K562 (cell line): Measurements from ENCODE around the gene SIRT2. TPM values are rescaled to one million over a fixed set of nuclear protein-coding genes. Genes with fewer than 3 reads are reported as not detected.
A peak's percentile ranks its signal among the peaks of the same experiment; 100 is the strongest.

ENCODE experiments used
- BMI1 ChIP-seq: fragments of 150-350 bp; IDR thresholded peaks from 2 replicates; pipeline ENCODE4 v1.6.1; 2014; ENCODE audit warnings: low read length
- CEBPG ChIP-seq, 3 experiments: fragments of 200-800 bp in 1 of 3; sonication (Bioruptor generic) in 1 of 3; sonication (generic) in 1 of 3; formaldehyde crosslinking in 1 of 3; IDR thresholded peaks in 2 of 3; conservative IDR thresholded peaks in 1 of 3; 2 replicates each; pipeline versions ENCODE4 v1.6.1 to v1.8.0; 2016 to 2022; ENCODE audit warnings: missing compliant biosample characterization in 2 of 3, missing genetic modification characterization in 2 of 3, mild to moderate bottlenecking in 1 of 3, missing genetic modification reagents in 1 of 3
- CEBPZ ChIP-seq: fragments of 150-350 bp; IDR thresholded peaks from 2 replicates; pipeline ENCODE4 v1.6.1; 2014; ENCODE audit warnings: low read depth, mild to moderate bottlenecking, low read length, borderline replicate concordance
- CGGBP1 ChIP-seq: fragments of 250-450 bp; sonication (Bioruptor Pico); IDR thresholded peaks from 2 replicates; pipeline ENCODE4 v1.9.0; 2021; ENCODE audit warnings: mild to moderate bottlenecking
- MLLT1 ChIP-seq, 2 experiments: fragments of 450-650 bp; IDR thresholded peaks; 2 replicates each; pipeline ENCODE4 v1.6.1; 2016
- NFYB ChIP-seq: IDR thresholded peaks from 2 replicates; pipeline ENCODE4 v1.6.1; 2011; ENCODE audit warnings: mild to moderate bottlenecking, moderate library complexity; ENCODE audit not compliant: insufficient read length; ENCODE audit errors: extremely low read depth
- NUFIP1 ChIP-seq: fragments of 450-650 bp; IDR thresholded peaks from 2 replicates; pipeline ENCODE4 v1.6.1; 2018; ENCODE audit not compliant: partially characterized antibody
- SAFB ChIP-seq: fragments of 200-400 bp; formaldehyde crosslinking; IDR thresholded peaks from 2 replicates; pipeline ENCODE4 v1.6.1; 2017; ENCODE audit warnings: low read depth, low read length, borderline replicate concordance
- SNIP1 ChIP-seq: fragments of 450-650 bp; IDR thresholded peaks from 2 replicates; pipeline ENCODE4 v1.7.1; 2017; ENCODE audit warnings: low read depth, mild to moderate bottlenecking
- TFE3 ChIP-seq: fragments of 450-650 bp; formaldehyde crosslinking; IDR thresholded peaks from 2 replicates; pipeline ENCODE4 v1.4.0; 2020; ENCODE audit warnings: mild to moderate bottlenecking, mixed read lengths
- THRA ChIP-seq: fragments of 450-650 bp; IDR thresholded peaks from 2 replicates; pipeline ENCODE4 v1.6.1; 2017; ENCODE audit warnings: mild to moderate bottlenecking, moderate library complexity
- ZBTB11 ChIP-seq, 3 experiments: fragments of 200-800 bp in 1 of 3; fragments of 250-450 bp in 1 of 3; fragments of 450-650 bp in 1 of 3; sonication (Bioruptor Pico) in 1 of 3; sonication (Bioruptor generic) in 1 of 3; formaldehyde crosslinking in 1 of 3; IDR thresholded peaks; 2 replicates each; pipeline versions ENCODE4 v1.6.1 to v1.8.0; 2016 to 2022; ENCODE audit warnings: mild to moderate bottlenecking in 2 of 3, missing genetic modification characterization in 2 of 3, missing compliant biosample characterization in 1 of 3, moderate library complexity in 1 of 3
- ZNF282 ChIP-seq: sonication (generic); formaldehyde crosslinking; IDR thresholded peaks from 2 replicates; pipeline ENCODE4 v1.8.1; 2023; ENCODE audit warnings: missing genetic modification reagents
- polyA plus RNA-seq, 8 experiments: library from polyadenylated mRNA; depleted of rRNA in 4 of 8; stranded (reverse) in 5 of 8; unstranded in 3 of 8; fragments of >200 nt; fragmentation: Nextera tagmentation in 2 of 8; fragmentation: Illumina TruSeq in 1 of 8; extraction: Ambion mirVana in 2 of 8; extraction: Trizol in 1 of 8; gene quantifications; 2 replicates each; pipeline versions ENCODE4 v1.2.1 to v1.2.3, GENCODE V29; 2011 to 2014; ENCODE audit warnings: inconsistent platforms in 1 of 8, missing spikeins in 1 of 8
- total RNA-seq, 7 experiments: library from RNA; depleted of rRNA in 6 of 7; stranded (reverse); fragments of >200 nt in 6 of 7; fragmentation: Illumina TruSeq in 2 of 7; extraction: Trizol in 2 of 7; gene quantifications; 2 replicates each; pipeline versions ENCODE4 v1.2.1 to v1.2.3, GENCODE V29; 2011 to 2021; ENCODE audit warnings: low replicate concordance in 1 of 7

SIRT2 gene
- total and polyA plus RNA-seq, 9 of the 15 experiments (the other 6 are each of a cell fraction or from before 2014, with no cell fraction given), result 2.3 to 35.2 (median 22.9) TPM

- TF ChIP-seq THRA (no peak), SNIP1 (no peak), NUFIP1 (peak; percentile 80), SAFB (no peak), NFYB (no peak), TFE3 (CRISPR knock-in tag) (no peak), CEBPZ (no peak), CEBPG (CRISPR knock-in tag; IDR thresholded peaks at IDR 0.05) (no peak), CEBPG (tag; conservative IDR thresholded peaks at IDR 0.05 in 1 of 2, IDR thresholded peaks at IDR 0.05 in 1 of 2) (no peak), BMI1 (no peak), ZBTB11 (CRISPR knock-in tag; IDR thresholded peaks at IDR 0.05) (no peak), CGGBP1 (no peak), ZNF282 (CRISPR knock-in tag) (no peak), MLLT1 (IDR thresholded peaks at IDR 0.05) (no peak)
Measured at GRCh38 chr19:38862321-38863059, 36.9 kb downstream of the SIRT2 start (continued).
